Fibroblast of lung (primary cell): ENCODE measurements around the gene WNT6. TPM values are rescaled to one million over a fixed set of nuclear protein-coding genes. Genes with fewer than 3 reads are reported as not detected.

Experiments
- DNase-seq, 2 donors: peaks; one replicate each; pipeline versions ENCODE4 v3.0.0 to v3.0.0-alpha.2; 2010; ENCODE audit warnings: low read depth in 2 of 2
- H2AFZ ChIP-seq: 2 replicates; pipeline ENCODE4 v1.5.1; 2012; ENCODE audit warnings: low read length, control low read depth, inconsistent platforms
- H3K27ac ChIP-seq: 2 replicates; pipeline ENCODE4 v1.5.1; 2011; ENCODE audit warnings: low read length, control low read depth; ENCODE audit not compliant: insufficient read depth
- H3K27me3 ChIP-seq: 2 replicates; pipeline ENCODE4 v1.5.1; 2011; ENCODE audit warnings: mild to moderate bottlenecking, low read length; ENCODE audit not compliant: control insufficient read depth, insufficient read depth
- H3K36me3 ChIP-seq: 2 replicates; pipeline ENCODE4 v1.5.1; 2011; ENCODE audit warnings: low read length; ENCODE audit not compliant: control insufficient read depth, insufficient read depth
- H3K4me1 ChIP-seq: 2 replicates; pipeline ENCODE4 v1.5.1; 2011; ENCODE audit warnings: low read length; ENCODE audit not compliant: control insufficient read depth, insufficient read depth; ENCODE audit errors: extremely low read depth
- H3K4me2 ChIP-seq: 2 replicates; pipeline ENCODE4 v1.5.1; 2011; ENCODE audit warnings: low read length, control low read depth; ENCODE audit not compliant: insufficient read depth; ENCODE audit errors: extremely low read depth
- H3K4me3 ChIP-seq, 4 experiments: fragments of 200-600 bp in 1 of 4; sonication (generic) in 1 of 4; replicated peaks in 1 of 4; 2 replicates each; pipeline ENCODE4 v1.5.1; 2011 to 2016; ENCODE audit warnings: low read length in 4 of 4, low read depth in 3 of 4, mild to moderate bottlenecking in 3 of 4, control low read depth in 2 of 4, inconsistent platforms in 1 of 4, mixed read lengths in 1 of 4; ENCODE audit not compliant: insufficient read depth in 1 of 4; ENCODE audit errors: control extremely low read depth in 1 of 4
- H3K79me2 ChIP-seq: 2 replicates; pipeline ENCODE4 v1.5.1; 2012; ENCODE audit warnings: mild to moderate bottlenecking, low read length, inconsistent platforms; ENCODE audit not compliant: control insufficient read depth, insufficient read depth
- H3K9ac ChIP-seq: 2 replicates; pipeline ENCODE4 v1.5.1; 2011; ENCODE audit warnings: mild to moderate bottlenecking, low read length, control low read depth; ENCODE audit not compliant: insufficient read depth
- H3K9me3 ChIP-seq: 2 replicates; pipeline ENCODE4 v1.5.1; 2012; ENCODE audit warnings: low read depth, low read length; ENCODE audit not compliant: control insufficient read depth, insufficient read depth
- H4K20me1 ChIP-seq: 2 replicates; pipeline ENCODE4 v1.5.1; 2011; ENCODE audit warnings: low read length; ENCODE audit not compliant: control insufficient read depth, insufficient read depth; ENCODE audit errors: extremely low read depth
- EZH2 ChIP-seq: IDR thresholded peaks from 2 replicates; pipeline ENCODE4 v1.5.1; 2012; ENCODE audit warnings: low read length, control low read depth, mild to moderate bottlenecking; ENCODE audit errors: missing control alignments
- polyA plus RNA-seq, 2 donors: library from polyadenylated mRNA; depleted of rRNA in 1 of 2; stranded (reverse) in 1 of 2; unstranded in 1 of 2; fragments of >200 nt; gene quantifications; 2 replicates each; pipeline ENCODE4 v1.2.1, GENCODE V29; 2011 to 2012; ENCODE audit warnings: missing spikeins in 1 of 2
- total RNA-seq: library from RNA; depleted of rRNA; stranded (reverse); fragments of >200 nt; gene quantifications from 2 replicates; pipeline ENCODE4 v1.2.1, GENCODE V29; 2014
- TF ChIP-seq, protein P1 (sequence below), 2 donors: IDR thresholded peaks in 1 of 2; conservative IDR thresholded peaks in 1 of 2; 1 replicate in 1 of 2; 2 replicates in 1 of 2; pipeline ENCODE4 v1.5.1; 2011 to 2012; ENCODE audit warnings: low read length in 2 of 2, control low read depth in 1 of 2, inconsistent platforms in 1 of 2, low read depth in 1 of 2, mild to moderate bottlenecking in 1 of 2

WNT6 gene
- total and polyA plus RNA-seq, 2 donors (not counting 1 experiment from before 2014, with no cell fraction given), result not detected

DNA sequence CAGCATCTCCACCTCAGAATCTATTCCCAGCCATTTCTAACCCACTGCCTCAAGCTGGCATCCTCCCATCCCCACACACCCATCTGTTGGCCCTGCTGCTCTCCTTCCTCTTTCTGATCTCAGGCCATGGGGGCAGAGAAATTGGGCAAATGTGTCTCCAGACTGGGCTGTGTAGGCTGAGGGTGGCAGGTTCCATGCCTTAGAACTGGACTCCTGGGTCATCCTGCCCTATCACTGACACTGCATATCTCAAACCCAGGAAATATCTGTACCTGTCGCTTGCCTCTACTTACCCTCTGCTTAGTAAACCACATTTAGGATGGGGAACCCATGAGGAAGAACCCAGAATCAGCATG lies 22.8 kb downstream of the WNT6 start:
- DNase-seq, result no peak
- Histone ChIP-seq H3K4me3 (no peak overlapping the region), H3K9ac (no peak overlapping the region), H3K4me1 (no peaks in the 10 kb centered on the region), H4K20me1 (no peaks in the 10 kb centered on the region), H3K9me3 (no peaks in the 10 kb centered on the region), H3K27ac (no peak overlapping the region), H2AFZ (no peak overlapping the region), H3K79me2 (no peaks in the 10 kb centered on the region), H3K27me3 (peaks cover 54% of the 10 kb centered on the region), H3K36me3 (no peaks in the 10 kb centered on the region), H3K4me2 (no peak overlapping the region)
- TF ChIP-seq, protein P1, sequence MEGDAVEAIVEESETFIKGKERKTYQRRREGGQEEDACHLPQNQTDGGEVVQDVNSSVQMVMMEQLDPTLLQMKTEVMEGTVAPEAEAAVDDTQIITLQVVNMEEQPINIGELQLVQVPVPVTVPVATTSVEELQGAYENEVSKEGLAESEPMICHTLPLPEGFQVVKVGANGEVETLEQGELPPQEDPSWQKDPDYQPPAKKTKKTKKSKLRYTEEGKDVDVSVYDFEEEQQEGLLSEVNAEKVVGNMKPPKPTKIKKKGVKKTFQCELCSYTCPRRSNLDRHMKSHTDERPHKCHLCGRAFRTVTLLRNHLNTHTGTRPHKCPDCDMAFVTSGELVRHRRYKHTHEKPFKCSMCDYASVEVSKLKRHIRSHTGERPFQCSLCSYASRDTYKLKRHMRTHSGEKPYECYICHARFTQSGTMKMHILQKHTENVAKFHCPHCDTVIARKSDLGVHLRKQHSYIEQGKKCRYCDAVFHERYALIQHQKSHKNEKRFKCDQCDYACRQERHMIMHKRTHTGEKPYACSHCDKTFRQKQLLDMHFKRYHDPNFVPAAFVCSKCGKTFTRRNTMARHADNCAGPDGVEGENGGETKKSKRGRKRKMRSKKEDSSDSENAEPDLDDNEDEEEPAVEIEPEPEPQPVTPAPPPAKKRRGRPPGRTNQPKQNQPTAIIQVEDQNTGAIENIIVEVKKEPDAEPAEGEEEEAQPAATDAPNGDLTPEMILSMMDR (conservative IDR thresholded peaks at IDR 0.05 in 1 of 2, IDR thresholded peaks at IDR 0.05 in 1 of 2; ENCODE audit: low read depth in 1 of 2, low read length in 2 of 2), result no peak
- no peak for TF ChIP-seq EZH2

DNA sequence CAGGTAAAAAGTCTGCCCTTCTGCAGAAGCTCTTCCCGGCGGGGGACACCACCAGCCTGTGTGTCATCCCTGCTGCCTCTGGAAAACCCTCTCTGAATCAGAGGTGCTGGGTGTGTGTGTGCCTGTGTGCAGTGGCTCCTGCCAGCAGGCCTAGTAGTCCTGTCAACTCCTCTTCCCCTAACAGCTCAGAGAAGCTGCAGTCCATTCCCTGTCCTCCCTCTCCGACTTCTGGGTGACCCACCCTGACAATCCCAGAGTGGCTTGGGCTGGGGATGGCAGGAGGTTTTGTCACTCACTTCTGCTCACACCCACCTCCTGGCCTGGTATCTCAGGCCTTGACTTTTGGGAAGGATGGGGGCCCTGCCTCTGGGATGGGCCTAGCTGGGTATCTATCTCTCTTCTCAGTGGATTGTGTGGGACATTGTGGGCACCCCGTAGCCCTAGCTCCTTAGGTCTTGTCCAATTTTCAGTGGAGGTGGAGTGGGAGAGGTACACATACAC lies 23.3 kb downstream of the WNT6 start:
- no peak overlapping the region for H2AFZ ChIP-seq
- H3K4me3 ChIP-seq, result no peak overlapping the region
- H3K27ac ChIP-seq, result no peak overlapping the region
- H3K4me1 ChIP-seq, result no peaks in the 10 kb centered on the region
- no peaks in the 10 kb centered on the region for H3K9me3 ChIP-seq
- H4K20me1 ChIP-seq, result no peaks in the 10 kb centered on the region
- TF ChIP-seq, protein P1 (conservative IDR thresholded peaks at IDR 0.05 in 1 of 2, IDR thresholded peaks at IDR 0.05 in 1 of 2; ENCODE audit: low read depth in 1 of 2, low read length in 2 of 2), result no peak
- peak; percentile 84 for TF ChIP-seq EZH2
- no peaks in the 10 kb centered on the region for H3K79me2 ChIP-seq
- H3K27me3 ChIP-seq, result peaks cover 54% of the 10 kb centered on the region
- H3K9ac ChIP-seq, result no peak overlapping the region
- H3K36me3 ChIP-seq, result no peaks in the 10 kb centered on the region
- DNase-seq, result no peak
- H3K4me2 ChIP-seq, result no peak overlapping the region

DNA sequence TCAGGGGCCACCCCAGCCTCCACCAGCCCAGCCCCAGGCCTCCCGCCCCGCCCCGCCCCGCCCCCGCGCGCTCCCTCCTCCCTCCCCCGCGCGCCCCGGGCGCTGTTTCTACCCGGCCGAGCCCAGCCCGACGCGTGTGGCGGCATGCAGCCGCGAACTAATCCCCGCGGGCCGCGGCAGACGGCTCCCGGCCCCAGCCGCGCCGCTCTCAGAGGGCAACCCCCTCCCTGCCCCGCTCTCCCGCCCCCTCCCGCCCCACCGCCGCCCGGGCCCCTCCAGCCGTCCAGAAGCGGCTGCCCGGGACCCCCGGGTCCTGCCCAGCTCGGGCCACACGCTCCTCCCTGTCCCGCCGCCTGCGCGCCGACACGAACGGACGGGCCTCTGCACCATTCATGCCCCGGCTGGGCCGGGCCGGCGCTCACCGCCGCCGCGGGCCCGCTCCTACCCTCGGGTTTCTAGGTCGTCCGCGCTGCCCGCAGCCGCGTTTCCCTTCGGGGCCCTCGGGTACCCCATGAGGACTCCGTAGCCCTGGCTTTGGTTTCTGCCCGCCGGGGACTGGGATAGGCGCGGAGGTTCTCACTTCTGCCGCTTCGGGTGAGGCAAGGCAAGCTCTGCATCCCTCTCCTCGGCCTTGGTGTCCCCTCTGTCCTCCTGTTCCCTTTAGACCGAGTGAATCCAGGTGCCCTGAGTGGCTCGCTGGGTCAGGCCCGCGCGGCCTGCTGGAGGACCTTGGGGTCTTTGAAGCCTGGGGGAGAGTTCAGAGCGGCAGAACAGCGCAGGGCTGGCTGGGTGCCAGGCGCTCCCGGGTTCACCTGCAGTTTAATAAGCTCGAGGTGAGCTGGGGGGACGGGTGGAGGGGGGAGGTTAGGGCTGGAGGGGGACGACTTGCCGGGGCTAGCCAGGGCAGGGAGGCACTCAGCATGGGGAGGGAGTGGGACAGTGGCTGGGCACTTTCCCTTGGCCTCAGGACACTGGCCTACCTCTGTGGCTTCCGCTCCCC lies 24.2 kb downstream of the WNT6 start:
- Histone ChIP-seq H3K9ac (no peak overlapping the region), H3K27me3 (peaks cover 54% of the 10 kb centered on the region), H3K36me3 (no peaks in the 10 kb centered on the region), H3K9me3 (no peaks in the 10 kb centered on the region), H3K79me2 (no peaks in the 10 kb centered on the region), H3K4me3 (no peak overlapping the region), H3K4me2 (no peak overlapping the region), H4K20me1 (no peaks in the 10 kb centered on the region), H2AFZ (no peak overlapping the region), H3K4me1 (no peaks in the 10 kb centered on the region), H3K27ac (no peak overlapping the region)
- peak; percentile 94 for TF ChIP-seq EZH2
- TF ChIP-seq, protein P1 (conservative IDR thresholded peaks at IDR 0.05 in 1 of 2, IDR thresholded peaks at IDR 0.05 in 1 of 2; ENCODE audit: low read depth in 1 of 2, low read length in 2 of 2), result no peak
- no peak for DNase-seq
